Spleen (tissue), 7 donors: Measurements from ENCODE around the gene PDCD11.
A peak's percentile ranks its signal among the peaks of the same experiment; 100 is the strongest.

ENCODE experiments used
- CTCF ChIP-seq, 11 experiments: fragments of 200-600 bp in 7 of 11; fragments of 450-650 bp in 4 of 11; sonication (generic) in 4 of 11; IDR thresholded peaks in 8 of 11; conservative IDR thresholded peaks in 3 of 11; 1 replicate in 7 of 11; 2 replicates in 4 of 11; pipeline versions ENCODE4 v1.4.0 to v1.8.0; 2016 to 2021; ENCODE audit warnings: antibody characterized with exemption in 11 of 11, inconsistent platforms in 4 of 11, mild to moderate bottlenecking in 1 of 11
- POLR2A ChIP-seq, 3 donors: fragments of 450-650 bp; IDR thresholded peaks; one replicate each; pipeline ENCODE4 v1.5.1; 2017; ENCODE audit warnings: antibody characterized with exemption in 3 of 3, mild to moderate bottlenecking in 1 of 3
- POLR2AphosphoS5 ChIP-seq, 3 donors: sonication (generic); formaldehyde crosslinking; IDR thresholded peaks; one replicate each; pipeline ENCODE4 v1.5.1; 2017; ENCODE audit warnings: antibody characterized with exemption in 3 of 3
- donor health status: DM: no; HTN: no; CAD: no; lungs with moderate emphysema.
- donor health status: DM: no; HTN: no; CAD: no.
- donor health status: DM: no; HTN: no; CAD: no.

- TF ChIP-seq CTCF (IDR thresholded peaks at IDR 0.05 in 8 of 11, conservative IDR thresholded peaks at IDR 0.05 in 3 of 11) (no peak), POLR2A (IDR thresholded peaks at IDR 0.05) (no peak), POLR2AphosphoS5 (IDR thresholded peaks at IDR 0.05) (peak; percentile 5 to 57 (median 54))
Observed at GRCh38 chr10:103445366-103445765, 48.9 kb downstream of the PDCD11 start.
